Caco-2 (cell line): ENCODE measurements around the gene MAK. TPM values are rescaled to one million over a fixed set of nuclear protein-coding genes. Genes with fewer than 3 reads are reported as not detected.
A peak's percentile ranks its signal among the peaks of the same experiment; 100 is the strongest.

Experiments used
- BruUV-seq: library from RNA; stranded (reverse); fragments of 400-500 nt; replicated peaks from 2 replicates; lab custom pipeline; 2021; lab: Mats Ljungman, UMichigan
- CTCF ChIA-PET: fragments of 300-600 bp; sonication (Branson Sonifier 250); formaldehyde crosslinking; loops from one replicate; lab custom pipeline; 2022; ENCODE audit warnings: antibody characterized with exemption; lab: Charles Lee
- POLR2A ChIA-PET: fragments of 300-600 bp; sonication (Branson Sonifier 250); formaldehyde crosslinking; loops from one replicate; lab custom pipeline; 2022; ENCODE audit warnings: antibody characterized with exemption; lab: Charles Lee
- DNase-seq, 2 experiments: peaks; one replicate each; pipeline versions ENCODE4 v3.0.0 to v3.0.0-alpha.2; 2020 to 2022
- H3K27me3 ChIP-seq: replicated peaks from 2 replicates; pipeline ENCODE4 v1.6.0; 2011; ENCODE audit warnings: low read length; ENCODE audit not compliant: control insufficient read depth, insufficient read depth
- H3K36me3 ChIP-seq: 2 replicates; pipeline ENCODE4 v1.5.1; 2011; ENCODE audit warnings: low read length; ENCODE audit not compliant: control insufficient read depth, insufficient read depth
- H3K4me1 ChIP-seq: fragments of 250-450 bp; sonication (Bioruptor Pico); 2 replicates; pipeline ENCODE4 v1.5.1; 2020; ENCODE audit warnings: mild to moderate bottlenecking
- H3K4me3 ChIP-seq: 2 replicates; pipeline ENCODE4 v1.5.1; 2011; ENCODE audit warnings: low read depth, mild to moderate bottlenecking, control low read depth, low read length
- H3K9me3 ChIP-seq: fragments of 250-450 bp; sonication (Bioruptor Pico); 2 replicates; pipeline ENCODE4 v1.5.1; 2020; ENCODE audit warnings: mild to moderate bottlenecking, moderate library complexity
- H3K27ac Mint-ChIP-seq: one replicate; pipeline ENCODE4 v1.8.0; 2022; ENCODE audit warnings: mixed read lengths; ENCODE audit not compliant: unreplicated experiment
- H3K27me3 Mint-ChIP-seq: one replicate; pipeline ENCODE4 v1.8.0; 2022; ENCODE audit warnings: mixed read lengths; ENCODE audit not compliant: insufficient read depth, unreplicated experiment
- H3K36me3 Mint-ChIP-seq: one replicate; pipeline ENCODE4 v1.8.0; 2022; ENCODE audit warnings: mild to moderate bottlenecking, mixed read lengths; ENCODE audit not compliant: insufficient read depth, unreplicated experiment
- H3K4me1 Mint-ChIP-seq: one replicate; pipeline ENCODE4 v1.8.0; 2022; ENCODE audit warnings: low read depth, mixed read lengths; ENCODE audit not compliant: unreplicated experiment
- H3K4me3 Mint-ChIP-seq: one replicate; pipeline ENCODE4 v1.8.0; 2022; ENCODE audit warnings: mild to moderate bottlenecking, moderate library complexity, mixed read lengths; ENCODE audit not compliant: unreplicated experiment
- H3K9me3 Mint-ChIP-seq: one replicate; pipeline ENCODE4 v1.8.0; 2022; ENCODE audit warnings: mixed read lengths; ENCODE audit not compliant: unreplicated experiment
- CTCF ChIP-seq, 2 experiments: fragments of 200-600 bp in 1 of 2; IDR thresholded peaks; 1 replicate in 1 of 2; 2 replicates in 1 of 2; pipeline versions ENCODE4 v1.5.1 to v1.8.0; 2011 to 2022; ENCODE audit warnings: antibody characterized with exemption in 1 of 2, control low read depth in 1 of 2, inconsistent platforms in 1 of 2, low read depth in 1 of 2, low read length in 1 of 2, mild to moderate bottlenecking in 1 of 2, moderate library complexity in 1 of 2; ENCODE audit not compliant: insufficient read depth in 1 of 2, severe bottlenecking in 1 of 2, unreplicated experiment in 1 of 2
- intact Hi-C: fragments of 100-400 bp; cut with micrococcal nuclease; formaldehyde crosslinking; loops from one replicate; pipeline ENCODE4 v1.10.0; 2022; ENCODE audit not compliant: unreplicated experiment
- total RNA-seq: library from RNA; stranded (reverse); gene quantifications from 2 replicates; pipeline ENCODE4 v1.2.3, GENCODE V29; 2022

MAK gene
- total RNA-seq, 1 experiment from 2014 or later, result 0.16 TPM

GRCh38 chr6:10725044-10725443 lies 113.3 kb downstream of the MAK start:
- H3K27ac Mint-ChIP-seq, result peak overlapping the region; percentile 63
- peaks cover 15% of the 10 kb centered on the region for H3K4me1 Mint-ChIP-seq
- H3K9me3 ChIP-seq, result no peaks in the 10 kb centered on the region
- ChIA-PET CTCF (no interaction called here), POLR2A (no interaction called here)
- no peaks in the 10 kb centered on the region for H3K27me3 ChIP-seq
- DNase-seq, result no peak
- no peaks in the 10 kb centered on the region for H3K27me3 Mint-ChIP-seq
- H3K36me3 ChIP-seq, result peaks cover 4% of the 10 kb centered on the region
- peak overlapping the region; percentile 53 for H3K4me3 Mint-ChIP-seq
- peaks cover 44% of the 10 kb centered on the region for H3K36me3 Mint-ChIP-seq
- intact Hi-C loops, result no loop called here
- H3K9me3 Mint-ChIP-seq, result no peaks in the 10 kb centered on the region
- no peak for TF ChIP-seq CTCF (IDR thresholded peaks at IDR 0.05; ENCODE audit: insufficient read depth in 1 of 2, low read depth in 1 of 2, low read length in 1 of 2, severe bottlenecking in 1 of 2, unreplicated experiment in 1 of 2)
- peaks cover 6% of the 10 kb centered on the region for H3K4me1 ChIP-seq
- no peak overlapping the region for H3K4me3 ChIP-seq
- no TSS peak for BruUV-seq

- POLR2A ChIA-PET, result interaction anchor here (0.6 to 0.8 kb wide), 2 partner anchors 24 to 29 kb away, joined by 3 to 13 read pairs; partner anchors contain the start of genes PAK1IP1 and TMEM14B
- CTCF ChIA-PET, result no interaction called here
- Histone ChIP-seq H3K27me3 (no peaks in the 10 kb centered on the region), H3K4me1 (peaks cover 6% of the 10 kb centered on the region), H3K9me3 (0 out of 2 replicates have a peak, but pooled peaks cover 1% of the 10 kb centered on the region), H3K4me3 (peak overlapping the region; percentile 68), H3K36me3 (peaks cover 4% of the 10 kb centered on the region)
- peak overlapping the region; percentile 97 for H3K27ac Mint-ChIP-seq
- peaks cover 28% of the 10 kb centered on the region for H3K36me3 Mint-ChIP-seq
- intact Hi-C loops, result loop anchor here (1.0 kb wide), 1 partner anchor 11 kb away; no protein-coding TSS in a partner anchor
- peaks cover 15% of the 10 kb centered on the region for H3K4me1 Mint-ChIP-seq
- H3K27me3 Mint-ChIP-seq, result no peaks in the 10 kb centered on the region
- H3K4me3 Mint-ChIP-seq, result peak overlapping the region; percentile 96
- no peak for DNase-seq
- no peak for TF ChIP-seq CTCF (IDR thresholded peaks at IDR 0.05; ENCODE audit: insufficient read depth in 1 of 2, low read depth in 1 of 2, low read length in 1 of 2, severe bottlenecking in 1 of 2, unreplicated experiment in 1 of 2)
- no peaks in the 10 kb centered on the region for H3K9me3 Mint-ChIP-seq
- BruUV-seq, result TSS peak; percentile 66
Observed at GRCh38 chr6:10723567-10723881, 114.8 kb downstream of the MAK start.

- H3K4me1 Mint-ChIP-seq, result peaks cover 15% of the 10 kb centered on the region
- H3K9me3 Mint-ChIP-seq, result no peaks in the 10 kb centered on the region
- Histone ChIP-seq H3K27me3 (no peaks in the 10 kb centered on the region), H3K4me3 (peak within 1 kb of the TSS; percentile 68), H3K4me1 (peaks cover 6% of the 10 kb centered on the region), H3K36me3 (peaks cover 3% of the 10 kb centered on the region), H3K9me3 (0 out of 2 replicates have a peak, but pooled peaks cover 5% of the 10 kb centered on the region)
- no peak for TF ChIP-seq CTCF (IDR thresholded peaks at IDR 0.05; ENCODE audit: insufficient read depth in 1 of 2, low read depth in 1 of 2, low read length in 1 of 2, severe bottlenecking in 1 of 2, unreplicated experiment in 1 of 2)
- peaks cover 23% of the 10 kb centered on the region for H3K36me3 Mint-ChIP-seq
- no TSS peak for BruUV-seq
- peak within 1 kb of the TSS; percentile 97 for H3K27ac Mint-ChIP-seq
- H3K4me3 Mint-ChIP-seq, result peak within 1 kb of the TSS; percentile 96
- no peaks in the 10 kb centered on the region for H3K27me3 Mint-ChIP-seq
- intact Hi-C loops, result loop anchor here (1.0 kb wide), 4 partner anchors 11 to 36 kb away; partner anchors contain the start of gene TMEM14B
- DNase-seq, result peak; percentile 99
- CTCF ChIA-PET, result interaction anchor here (0.6 to 1.0 kb wide), 4 partner anchors 24 to 202 kb away, joined by 3 to 7 read pairs (median 3); partner anchors contain the start of genes GCNT2, PAK1IP1 and TMEM14B
- POLR2A ChIA-PET, result interaction anchor here (0.6 to 1.8 kb wide), 14 partner anchors 11 to 344 kb away, joined by 3 to 36 read pairs (median 3); partner anchors contain the start of genes C6orf52, GCNT2, PAK1IP1 and TMEM14B
Observed at GRCh38 chr6:10722820-10723566, 115.3 kb downstream of the MAK start, which contains the start of gene TMEM14C. TMEM14C (plus strand) TSS chr6:10723070; CDS start chr6:10724614, 1,544 bp downstream.
